ENCODE results near the gene PTGDR2.

PTGDR2 gene

GRCh38 chr11:60897496-60897895 lies 41.7 kb upstream of the PTGDR2 start:
- no peak for TF ChIP-seq CTCF (IDR thresholded peaks at IDR 0.05; ENCODE audit: low read depth, low read length, missing control alignments)
- DNase-seq (ENCODE audit: extremely low read depth, low read depth), result no peak
- H3K4me3 ChIP-seq (replicated peaks; ENCODE audit: low read depth, low read length), result no peak overlapping the region

GRCh38 chr11:60895687-60896086 lies 39.9 kb upstream of the PTGDR2 start:
- no peak for TF ChIP-seq CTCF (IDR thresholded peaks at IDR 0.05; ENCODE audit: low read depth, low read length, missing control alignments)
- DNase-seq (ENCODE audit: extremely low read depth, low read depth), result no peak
- no peak overlapping the region for H3K4me3 ChIP-seq (replicated peaks; ENCODE audit: low read depth, low read length)

DNA sequence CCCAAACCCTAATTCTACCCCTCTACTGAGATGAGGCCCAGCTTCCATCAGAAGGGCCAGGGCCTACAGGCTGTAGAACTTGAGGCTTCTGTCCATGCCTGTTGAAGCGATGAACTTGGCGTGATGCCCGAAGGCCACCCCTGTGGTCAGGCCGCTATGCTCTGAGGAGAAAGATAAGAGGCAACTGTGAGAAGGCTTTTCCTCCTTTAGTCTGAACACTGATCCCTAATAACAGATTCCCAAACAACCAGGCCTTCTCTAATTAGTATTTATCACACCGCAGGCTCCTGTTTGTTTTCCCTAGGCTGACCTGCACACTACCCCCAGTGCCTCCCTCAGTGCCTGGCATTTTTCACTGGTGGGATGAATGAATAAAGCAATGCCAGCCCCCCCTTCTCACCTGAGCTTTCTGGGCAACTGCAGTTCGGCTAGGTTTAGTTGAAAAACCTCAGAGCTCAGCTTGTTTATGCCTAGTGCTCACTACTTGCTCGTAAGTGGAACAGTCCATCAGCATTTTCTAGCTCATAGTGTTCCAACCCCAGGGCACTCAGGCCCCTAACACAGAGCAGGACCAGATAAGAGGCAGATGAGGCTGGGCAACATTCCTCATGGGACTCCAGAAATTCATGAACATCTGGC lies 35.5 kb upstream of the PTGDR2 start:
- H3K4me3 ChIP-seq (replicated peaks; ENCODE audit: low read depth, low read length), result no peak overlapping the region
- no peak for TF ChIP-seq CTCF (IDR thresholded peaks at IDR 0.05; ENCODE audit: low read depth, low read length, missing control alignments)
- DNase-seq (ENCODE audit: extremely low read depth, low read depth), result no peak

- TF ChIP-seq CTCF (IDR thresholded peaks at IDR 0.05; ENCODE audit: low read depth, low read length, missing control alignments), result no peak
- DNase-seq (ENCODE audit: extremely low read depth, low read depth), result no peak
Observed at GRCh38 chr11:60890696-60891095, 34.9 kb upstream of the PTGDR2 start.

GRCh38 chr11:60889869-60890311 lies 34.1 kb upstream of the PTGDR2 start:
- no peak for TF ChIP-seq CTCF (IDR thresholded peaks at IDR 0.05; ENCODE audit: low read depth, low read length, missing control alignments)
- no peak overlapping the region for H3K4me3 ChIP-seq (replicated peaks; ENCODE audit: low read depth, low read length)
- no peak for DNase-seq (ENCODE audit: extremely low read depth, low read depth)

More at GRCh38 chr11:60890696-60891095, 34.9 kb upstream of the PTGDR2 start:
- no peak overlapping the region for H3K4me3 ChIP-seq (replicated peaks; ENCODE audit: low read depth, low read length)

GRCh38 chr11:60887556-60887955 lies 31.8 kb upstream of the PTGDR2 start:
- peak; percentile 76 for TF ChIP-seq CTCF (IDR thresholded peaks at IDR 0.05; ENCODE audit: low read depth, low read length, missing control alignments)
- no peak overlapping the region for H3K4me3 ChIP-seq (replicated peaks; ENCODE audit: low read depth, low read length)
- DNase-seq (ENCODE audit: extremely low read depth, low read depth), result no peak

All from HFF-Myc (cell line).